GM12892 (cell line): ENCODE results near the gene PODXL.
A peak's percentile ranks its signal among the peaks of the same experiment; 100 is the strongest.

ENCODE experiments used
- DNase-seq: peaks from one replicate; pipeline ENCODE4 v3.0.0; 2011; ENCODE audit not compliant: insufficient read length
- FAIRE-seq: peaks from 2 replicates; lab custom pipeline; 2011; peaks lifted over from hg19 to GRCh38; lab: Jason Lieb, UNC
- POLR2A ChIP-seq: IDR thresholded peaks from 2 replicates; pipeline ENCODE4 v1.6.1; 2011; ENCODE audit warnings: low read depth, low read length, control low read depth
- POLR2AphosphoS5 ChIP-seq: IDR thresholded peaks from 2 replicates; pipeline ENCODE4 v1.6.1; 2011; ENCODE audit warnings: low read depth, low read length, control low read depth
- TAF1 ChIP-seq: IDR thresholded peaks from 2 replicates; pipeline ENCODE4 v1.6.1; 2011; ENCODE audit warnings: low read depth, mild to moderate bottlenecking, control low read depth, low read length, borderline replicate concordance

Gene PODXL

GRCh38 chr7:131557652-131558385 lies 1.4 kb upstream of the PODXL start:
- FAIRE-seq (no peak), DNase-seq (no peak)
- TF ChIP-seq TAF1 (no peak), POLR2A (no peak), POLR2AphosphoS5 (no peak)

- FAIRE-seq: no peak
- DNase-seq: no peak
Measured at GRCh38 chr7:131556909-131557651, 652 bp upstream of the PODXL start.

DNA sequence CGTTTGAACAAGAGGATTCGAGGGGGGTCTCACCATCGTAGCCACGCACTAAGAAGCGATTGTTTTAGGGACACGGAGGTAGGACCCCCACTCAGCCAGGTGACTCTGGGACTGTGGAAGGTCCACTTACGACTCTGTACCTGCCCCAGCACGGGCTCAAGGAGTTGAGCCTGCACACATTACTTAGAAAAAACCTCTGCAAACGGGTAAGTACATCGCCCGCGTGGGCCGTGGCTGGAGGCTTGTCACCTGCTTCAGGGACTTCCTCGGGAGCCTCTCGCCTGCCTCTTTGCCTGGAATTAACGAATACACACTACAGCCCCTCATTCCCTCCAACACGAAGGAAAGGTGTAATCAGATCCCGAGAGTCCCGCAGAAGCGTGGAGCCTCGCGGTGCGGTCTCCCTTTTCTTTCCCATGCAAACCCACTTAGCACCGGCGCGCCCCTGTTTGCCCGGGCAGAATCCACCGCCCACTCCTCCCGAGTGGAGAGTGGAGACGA lies 826 bp downstream of the PODXL start:
- TF ChIP-seq TAF1 (no peak), POLR2AphosphoS5 (no peak), POLR2A (no peak)
- FAIRE-seq (no peak), DNase-seq (no peak)

More at GRCh38 chr7:131556909-131557651, 652 bp upstream of the PODXL start:
- no peak for TF ChIP-seq POLR2A
- TF ChIP-seq TAF1: no peak
- no peak for TF ChIP-seq POLR2AphosphoS5

DNA sequence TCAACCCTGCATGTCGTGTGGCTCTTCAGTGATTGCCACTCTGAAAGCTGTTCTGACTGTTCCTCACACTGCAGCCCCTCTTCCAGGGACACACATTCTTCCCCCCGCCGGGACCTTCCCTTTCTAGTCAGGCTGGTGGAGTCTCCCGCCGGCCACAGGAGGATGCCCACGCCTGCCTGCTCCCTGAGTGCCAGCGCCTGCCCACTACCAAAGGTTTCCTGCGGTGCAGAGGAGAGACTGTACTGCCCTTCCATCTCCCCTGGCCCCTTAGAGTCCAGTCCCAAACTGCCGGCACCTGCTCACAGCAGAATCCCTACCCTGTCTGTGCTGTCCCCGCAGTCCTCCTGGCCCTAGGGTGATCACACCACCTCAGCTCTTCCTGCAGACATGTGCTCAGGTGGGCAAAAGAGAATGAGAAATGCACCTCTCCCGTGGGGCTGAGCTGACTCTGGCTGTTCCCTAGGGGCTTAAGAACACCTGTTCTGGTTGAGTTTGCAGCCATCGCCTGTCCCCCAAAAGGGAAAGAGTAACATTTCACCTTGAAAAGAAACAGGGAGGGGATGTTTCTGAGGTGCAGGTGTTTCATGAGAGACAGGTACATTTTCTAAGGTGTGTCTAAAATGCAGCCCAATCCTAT lies 1.4 kb downstream of the PODXL start:
- TF ChIP-seq TAF1: no peak
- no peak for TF ChIP-seq POLR2A
- TF ChIP-seq POLR2AphosphoS5: no peak
- no peak for DNase-seq
- no peak for FAIRE-seq

DNA sequence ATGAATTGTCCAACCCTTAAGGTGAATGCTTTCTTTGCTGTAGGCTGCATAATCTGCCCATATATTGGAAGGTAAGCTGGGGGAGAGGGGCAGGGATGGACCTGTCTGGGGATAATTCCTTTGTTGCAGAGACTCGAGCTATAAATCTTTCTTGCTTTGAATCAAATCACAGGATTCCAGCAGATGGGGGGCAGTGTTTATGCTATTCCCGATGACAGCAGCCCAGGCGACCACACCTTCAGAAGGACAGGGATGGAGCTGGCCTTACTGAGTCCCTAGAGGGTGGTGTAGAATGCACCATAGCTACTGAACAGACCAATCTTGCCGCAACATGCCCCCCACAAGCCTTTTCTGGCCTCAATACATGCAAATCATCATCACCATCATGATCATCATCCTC lies 2.5 kb downstream of the PODXL start:
- no peak for FAIRE-seq
- DNase-seq: no peak
- no peak for TF ChIP-seq TAF1
- TF ChIP-seq POLR2A: no peak

DNA sequence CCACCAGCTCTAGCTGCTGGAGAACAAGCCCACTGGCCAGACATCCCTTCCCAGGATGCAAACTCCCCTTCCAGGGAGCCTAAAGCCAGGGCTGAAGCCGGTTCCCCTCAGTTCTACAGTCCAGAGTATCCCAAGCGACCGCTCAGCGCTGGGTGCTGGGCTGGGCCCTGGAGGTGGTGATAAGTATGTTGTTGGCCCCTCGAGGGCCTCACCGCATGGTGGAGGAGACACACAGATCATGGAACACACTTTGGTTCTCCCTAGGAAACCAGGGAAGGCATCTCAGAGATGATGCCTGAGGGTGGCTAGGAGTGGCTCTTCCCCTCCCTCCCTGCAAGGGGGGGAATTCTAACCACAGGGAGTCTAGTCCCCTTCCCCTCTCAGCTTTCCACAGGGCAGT lies 4.4 kb downstream of the PODXL start:
- FAIRE-seq (no peak), DNase-seq (no peak)
- TF ChIP-seq TAF1: no peak
- TF ChIP-seq POLR2AphosphoS5: no peak
- no peak for TF ChIP-seq POLR2A

GRCh38 chr7:131550846-131551245 lies 5.6 kb downstream of the PODXL start:
- FAIRE-seq (no peak), DNase-seq (no peak)
- TF ChIP-seq POLR2A (no peak), TAF1 (no peak), POLR2AphosphoS5 (no peak)

- DNase-seq (no peak), FAIRE-seq (no peak)
- no peak for TF ChIP-seq POLR2A
- no peak for TF ChIP-seq POLR2AphosphoS5
Measured at GRCh38 chr7:131548371-131548770, 8.1 kb downstream of the PODXL start.

DNA sequence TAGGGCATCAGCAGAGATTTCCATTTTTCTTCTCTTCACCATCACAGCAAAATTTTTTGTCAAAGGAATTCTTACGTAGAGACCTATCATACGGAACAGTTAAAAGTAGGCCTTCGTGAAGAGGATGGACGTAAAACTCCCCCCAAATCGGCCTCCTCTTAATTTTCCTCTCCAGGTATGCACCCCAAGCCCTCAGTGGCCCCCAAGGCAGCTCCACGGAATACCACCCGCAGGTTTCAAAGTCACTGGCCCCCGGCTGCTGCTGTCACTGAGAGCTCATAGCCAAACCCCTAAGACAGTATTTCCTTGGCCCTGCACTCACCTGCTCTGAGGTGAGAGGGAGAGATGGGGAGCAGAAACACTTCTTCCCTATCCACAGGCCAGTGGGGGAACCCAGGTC lies 8.8 kb downstream of the PODXL start:
- DNase-seq (no peak), FAIRE-seq (no peak)
- TF ChIP-seq POLR2AphosphoS5 (no peak), TAF1 (no peak), POLR2A (no peak)

- no peak for TF ChIP-seq POLR2AphosphoS5
- TF ChIP-seq TAF1: no peak
- no peak for TF ChIP-seq POLR2A
- DNase-seq (peak; percentile 46), FAIRE-seq (no peak)
Measured at GRCh38 chr7:131546583-131547141, 9.8 kb downstream of the PODXL start.

DNA sequence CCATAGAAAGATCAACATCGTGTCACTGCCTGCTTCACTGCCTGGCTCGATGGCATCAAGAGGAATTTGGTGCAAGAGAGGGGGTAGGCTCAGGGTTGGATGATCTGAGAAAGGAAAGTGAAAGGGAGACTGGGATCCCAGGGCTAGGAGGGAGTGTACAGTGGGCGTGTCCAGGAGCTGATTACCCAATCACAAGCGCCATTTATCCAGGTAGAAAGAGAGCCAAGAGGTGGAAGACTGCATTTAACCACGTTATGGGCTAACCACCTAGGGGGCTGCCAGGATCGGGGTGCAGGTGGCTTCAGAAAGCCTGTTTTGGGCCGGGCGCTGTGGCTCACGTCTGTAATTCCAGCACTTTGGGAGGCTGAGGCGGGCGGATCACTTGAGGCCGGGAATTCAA lies 10.3 kb downstream of the PODXL start:
- no peak for TF ChIP-seq POLR2AphosphoS5
- TF ChIP-seq POLR2A: no peak
- TF ChIP-seq TAF1: no peak
- DNase-seq (no peak), FAIRE-seq (no peak)

DNA sequence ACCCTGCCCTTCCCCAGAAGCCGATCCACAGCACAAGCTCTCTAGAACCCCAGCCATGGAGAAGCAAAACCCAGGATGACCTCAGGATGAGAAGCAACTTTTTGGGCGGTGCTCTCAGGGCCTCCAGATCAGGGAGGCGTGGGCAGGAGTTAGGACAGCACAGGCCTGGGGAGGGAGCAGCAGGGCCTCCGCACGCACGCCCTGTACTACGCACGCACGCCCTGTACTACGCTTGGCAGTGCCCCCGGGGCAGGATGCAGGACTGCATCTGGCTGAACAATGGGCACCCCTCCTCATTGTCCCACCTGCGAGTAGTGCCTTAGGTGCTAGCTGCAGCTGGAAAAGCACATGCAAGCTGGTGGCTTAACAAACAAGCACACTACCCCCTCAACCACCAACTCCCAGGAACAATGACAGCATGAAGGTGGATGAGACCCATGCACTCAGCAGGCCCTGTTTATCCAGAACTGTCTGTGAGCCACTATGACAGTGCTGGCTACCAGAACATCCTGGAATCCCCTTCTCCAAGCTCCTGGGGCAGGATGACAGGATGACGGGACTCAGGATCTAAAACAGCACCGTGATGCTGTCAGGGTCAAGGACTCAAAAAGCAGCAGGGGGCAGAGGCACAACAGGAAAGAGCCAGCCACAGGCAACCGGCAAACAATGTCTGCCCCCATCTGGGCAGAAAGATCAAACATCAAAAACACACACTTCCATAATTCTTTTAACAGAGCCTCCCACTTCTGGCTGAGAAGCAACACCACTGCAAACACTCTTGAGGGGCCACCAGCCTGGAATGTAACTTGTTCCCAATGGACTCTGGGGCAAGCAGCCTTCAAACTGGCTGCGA lies 11.8 kb downstream of the PODXL start:
- TF ChIP-seq POLR2A: no peak
- TF ChIP-seq TAF1: no peak
- no peak for TF ChIP-seq POLR2AphosphoS5
- FAIRE-seq (no peak), DNase-seq (no peak)
